Measurements from ENCODE around the gene NDUFS6.

GRCh38 chr5:1761453-1761755, 39.8 kb upstream of the NDUFS6 start:
- TF ChIP-seq ZNF302 (CRISPR knock-in tag; IDR thresholded peaks at IDR 0.05), result no peak
- TF ChIP-seq ZSCAN20 (CRISPR knock-in tag; IDR thresholded peaks at IDR 0.05), result no peak
- no peak for TF ChIP-seq JUN (IDR thresholded peaks at IDR 0.05)
- TF ChIP-seq JUNB (IDR thresholded peaks at IDR 0.05), result no peak
- no peak for TF ChIP-seq CTCF (IDR thresholded peaks at IDR 0.05)
- no peak for TF ChIP-seq HES2 (IDR thresholded peaks at IDR 0.05)
- TF ChIP-seq BHLHE40 (IDR thresholded peaks at IDR 0.05; ENCODE audit: low read depth, low read length), result no peak

All from A549 (cell line).